Liver (tissue), 9 donors: Measurements from ENCODE around the gene ZNF799. TPM values are rescaled to one million over a fixed set of nuclear protein-coding genes. Genes with fewer than 3 reads are reported as not detected.

ENCODE experiments used
- DNase-seq: peaks from one replicate; pipeline ENCODE4 v3.0.0-alpha.2; 2017; ENCODE audit warnings: low spot score
- H3K27ac ChIP-seq, 2 donors: one replicate each; pipeline ENCODE4 v1.7.0; 2013; ENCODE audit warnings: inconsistent platforms in 2 of 2, low read length in 2 of 2, control low read depth in 1 of 2, low read depth in 1 of 2, mild to moderate bottlenecking in 1 of 2
- H3K27me3 ChIP-seq, 4 donors: one replicate each; pipeline versions ENCODE4 v1.6.1 to v1.7.0; 2013; ENCODE audit warnings: low read length in 3 of 4, inconsistent platforms in 1 of 4, mild to moderate bottlenecking in 1 of 4, moderate library complexity in 1 of 4; ENCODE audit not compliant: control insufficient read depth in 4 of 4, insufficient read depth in 4 of 4
- H3K36me3 ChIP-seq, 4 donors: one replicate each; pipeline versions ENCODE4 v1.6.1 to v1.7.0; 2013; ENCODE audit warnings: low read length in 3 of 4, mild to moderate bottlenecking in 3 of 4, low read depth in 1 of 4, moderate library complexity in 1 of 4; ENCODE audit not compliant: control insufficient read depth in 4 of 4, insufficient read depth in 3 of 4
- H3K4me1 ChIP-seq, 4 donors: one replicate each; pipeline versions ENCODE4 v1.6.1 to v1.7.0; 2013; ENCODE audit warnings: low read length in 3 of 4, mild to moderate bottlenecking in 3 of 4, moderate library complexity in 1 of 4; ENCODE audit not compliant: control insufficient read depth in 4 of 4, insufficient read depth in 4 of 4
- H3K4me3 ChIP-seq, 3 donors: one replicate each; pipeline versions ENCODE4 v1.6.1 to v1.7.0; 2013; ENCODE audit warnings: low read length in 3 of 3, control low read depth in 1 of 3, low read depth in 1 of 3, mild to moderate bottlenecking in 1 of 3
- H3K9ac ChIP-seq, 2 donors: one replicate each; pipeline ENCODE4 v1.7.0; 2013; ENCODE audit warnings: low read length in 2 of 2, mild to moderate bottlenecking in 2 of 2, moderate library complexity in 2 of 2, control low read depth in 1 of 2, low read depth in 1 of 2
- H3K9me3 ChIP-seq, 4 donors: one replicate each; pipeline versions ENCODE4 v1.6.1 to v1.7.0; 2013; ENCODE audit warnings: low read length in 3 of 4; ENCODE audit not compliant: control insufficient read depth in 4 of 4
- ATF3 ChIP-seq: IDR thresholded peaks from 2 replicates; pipeline ENCODE4 v1.6.1; 2016; ENCODE audit warnings: antibody characterized with exemption
- CTCF ChIP-seq: fragments of 150-350 bp; IDR thresholded peaks from 2 replicates; pipeline ENCODE4 v1.5.1; 2017; ENCODE audit warnings: improper control_type of control experiment, low read depth, low read length; ENCODE audit not compliant: missing input control
- EGR1 ChIP-seq, 2 donors: IDR thresholded peaks; 2 replicates each; pipeline ENCODE4 v1.6.1; 2016 to 2018; ENCODE audit warnings: antibody characterized with exemption in 2 of 2, low read depth in 2 of 2
- FOXA1 ChIP-seq: IDR thresholded peaks from 2 replicates; pipeline ENCODE4 v1.6.1; 2016; ENCODE audit warnings: antibody characterized with exemption
- FOXA2 ChIP-seq: IDR thresholded peaks from 2 replicates; pipeline ENCODE4 v1.6.1; 2016; ENCODE audit warnings: antibody characterized with exemption
- GABPA ChIP-seq, 2 donors: IDR thresholded peaks in 1 of 2; conservative IDR thresholded peaks in 1 of 2; 2 replicates each; pipeline ENCODE4 v1.6.1; 2016; ENCODE audit warnings: antibody characterized with exemption in 2 of 2, mild to moderate bottlenecking in 1 of 2, moderate library complexity in 1 of 2
- HNF4A ChIP-seq, 2 donors: conservative IDR thresholded peaks; 2 replicates each; pipeline ENCODE4 v1.6.1; 2016; ENCODE audit warnings: antibody characterized with exemption in 2 of 2, mild to moderate bottlenecking in 2 of 2
- HNF4G ChIP-seq: IDR thresholded peaks from 2 replicates; pipeline ENCODE4 v1.6.1; 2016; ENCODE audit warnings: antibody characterized with exemption
- JUND ChIP-seq, 2 donors: IDR thresholded peaks; 2 replicates each; pipeline ENCODE4 v1.6.1; 2016; ENCODE audit warnings: antibody characterized with exemption in 2 of 2
- MAX ChIP-seq: IDR thresholded peaks from 2 replicates; pipeline ENCODE4 v1.6.1; 2016; ENCODE audit warnings: antibody characterized with exemption
- NR2F2 ChIP-seq: IDR thresholded peaks from 2 replicates; pipeline ENCODE4 v1.6.1; 2016; ENCODE audit warnings: antibody characterized with exemption
- RAD21 ChIP-seq, 2 donors: IDR thresholded peaks; 2 replicates each; pipeline ENCODE4 v1.6.1; 2016; ENCODE audit warnings: antibody characterized with exemption in 2 of 2, mild to moderate bottlenecking in 2 of 2
- REST ChIP-seq: IDR thresholded peaks from 2 replicates; pipeline ENCODE4 v1.6.1; 2016; ENCODE audit warnings: antibody characterized with exemption, mild to moderate bottlenecking
- RXRA ChIP-seq, 2 donors: IDR thresholded peaks; 2 replicates each; pipeline ENCODE4 v1.6.1; 2017 to 2018; ENCODE audit warnings: antibody characterized with exemption in 2 of 2, mild to moderate bottlenecking in 1 of 2
- SP1 ChIP-seq: IDR thresholded peaks from 2 replicates; pipeline ENCODE4 v1.6.1; 2018; ENCODE audit warnings: antibody characterized with exemption, mild to moderate bottlenecking
- TAF1 ChIP-seq: conservative IDR thresholded peaks from 2 replicates; pipeline ENCODE4 v1.6.1; 2016; ENCODE audit warnings: antibody characterized with exemption, mild to moderate bottlenecking
- YY1 ChIP-seq: IDR thresholded peaks from 2 replicates; pipeline ENCODE4 v1.6.1; 2016; ENCODE audit warnings: antibody characterized with exemption, mild to moderate bottlenecking
- ZBTB33 ChIP-seq: IDR thresholded peaks from 2 replicates; pipeline ENCODE4 v1.6.1; 2016; ENCODE audit warnings: antibody characterized with exemption
- WGBS: extraction: QIAGEN DNeasy Blood & Tissue Kit; methylation state at CpG from one replicate; pipeline ENCODE4 v1.1.7; 2013; 5-methylcytosine and 5-hydroxymethylcytosine counted together
- polyA plus RNA-seq, 2 donors: library from polyadenylated mRNA; stranded (reverse) in 1 of 2; unstranded in 1 of 2; fragments of 200-250 nt in 1 of 2; fragments of >200 nt in 1 of 2; fragmentation: Nextera tagmentation in 1 of 2; extraction: Ambion mirVana in 1 of 2; gene quantifications; one replicate each; pipeline versions ENCODE4 v1.2.1 to v1.2.3, GENCODE V29; 2013 to 2015
- total RNA-seq, 2 donors: library from RNA; depleted of rRNA; stranded (reverse); fragments of >200 nt; gene quantifications; one replicate each; pipeline ENCODE4 v1.2.3, GENCODE V29; 2014
- donor health status: healthy.
- donor health status: healthy.
- donor health status: healthy.
- donor health status: healthy.
- donor health status: healthy.

ZNF799 gene
- total and polyA plus RNA-seq, 4 donors = 1.6 to 5.3 (median 2.5) TPM

GRCh38 chr19:12353375-12353774 lies 47.7 kb downstream of the ZNF799 start (continued):
- TF ChIP-seq CTCF (no peak), GABPA (IDR thresholded peaks at IDR 0.05 in 1 of 2, conservative IDR thresholded peaks at IDR 0.05 in 1 of 2) (no peak), HNF4A (conservative IDR thresholded peaks at IDR 0.05) (no peak), ATF3 (no peak), FOXA2 (no peak)

DNA sequence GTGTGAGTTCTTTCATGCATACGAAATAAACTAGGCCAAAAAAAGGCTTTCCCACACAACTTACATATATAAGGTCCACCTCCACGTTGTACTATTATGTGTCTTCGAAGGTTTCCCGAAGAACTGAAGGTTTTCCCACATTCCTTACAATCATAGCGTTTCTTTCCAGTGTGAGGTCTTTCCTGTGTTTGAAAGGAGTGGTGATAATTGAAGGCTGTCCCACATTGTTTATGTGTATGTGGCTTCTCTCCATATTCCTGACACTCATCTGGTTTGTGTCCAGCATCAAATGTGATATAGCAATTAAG lies 50.2 kb downstream of the ZNF799 start:
- TF ChIP-seq ATF3 = no peak
- TF ChIP-seq MAX = no peak
- no peak for TF ChIP-seq HNF4A (conservative IDR thresholded peaks at IDR 0.05)
- TF ChIP-seq TAF1 = no peak
- no peak for TF ChIP-seq FOXA2
- TF ChIP-seq RXRA (IDR thresholded peaks at IDR 0.05) = no peak
- no peak for TF ChIP-seq NR2F2
- TF ChIP-seq EGR1 (IDR thresholded peaks at IDR 0.05; ENCODE audit: low read depth in 2 of 2) = no peak
- TF ChIP-seq ZBTB33 = no peak
- no peak for TF ChIP-seq REST
- no peak for TF ChIP-seq FOXA1
- no peak for TF ChIP-seq RAD21 (IDR thresholded peaks at IDR 0.05)
- TF ChIP-seq JUND (IDR thresholded peaks at IDR 0.05) = no peak
- TF ChIP-seq YY1 = no peak
- no peak for TF ChIP-seq GABPA (IDR thresholded peaks at IDR 0.05 in 1 of 2, conservative IDR thresholded peaks at IDR 0.05 in 1 of 2)
- TF ChIP-seq SP1 = no peak
- no peak for TF ChIP-seq HNF4G
- TF ChIP-seq CTCF = no peak
- WGBS = 98% methylated on average over 5 of the region's 5 CpGs
- Histone ChIP-seq H3K9ac (no peak overlapping the region), H3K36me3 (peaks cover 9 to 36% (median 30%) of the 10 kb centered on the region in 4 donors), H3K27me3 (no peaks in the 10 kb centered on the region), H3K9me3 (peaks cover 38 to 80% (median 61%) of the 10 kb centered on the region in 4 donors), H3K4me1 (no peaks in the 10 kb centered on the region), H3K27ac (no peak overlapping the region), H3K4me3 (peak overlapping the region in 2 of 3 donors; percentile 37 to 44)
- DNase-seq = no peak
